Stimulated activated CD8-positive, alpha-beta memory T cell treated with anti-CD3 and anti-CD28 coated beads, Interleukin-12 subunit alpha, Interleukin-12 subunit beta, amount 100 ng/mL, for 24 hours (primary cell): ENCODE data around the gene ROBO2.

Experiments used
- DNase-seq: peaks from one replicate; pipeline ENCODE4 v3.0.0-alpha.2; 2020; ENCODE audit errors: extremely low read depth

The ROBO2 gene

DNA sequence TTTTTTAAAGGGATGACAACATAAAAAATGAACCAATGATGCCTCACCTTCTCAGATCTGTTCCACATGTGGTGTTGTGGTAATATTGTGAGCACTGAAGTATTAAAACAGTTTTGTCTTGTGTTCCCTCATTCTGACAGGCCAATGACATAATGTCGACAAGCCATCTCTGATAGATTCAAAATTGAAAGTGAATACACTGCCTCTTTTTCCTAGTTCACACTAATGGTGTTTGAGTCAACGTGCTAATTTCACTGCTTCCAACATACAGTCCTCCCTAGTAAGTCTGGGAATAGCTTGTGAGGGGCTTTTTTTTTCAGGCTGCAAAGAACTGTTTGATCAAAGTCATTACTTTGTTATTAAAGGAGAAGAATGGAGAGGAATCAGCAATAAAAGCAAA, 82.8 kb downstream of the ROBO2 start:
- no peak for DNase-seq

DNA sequence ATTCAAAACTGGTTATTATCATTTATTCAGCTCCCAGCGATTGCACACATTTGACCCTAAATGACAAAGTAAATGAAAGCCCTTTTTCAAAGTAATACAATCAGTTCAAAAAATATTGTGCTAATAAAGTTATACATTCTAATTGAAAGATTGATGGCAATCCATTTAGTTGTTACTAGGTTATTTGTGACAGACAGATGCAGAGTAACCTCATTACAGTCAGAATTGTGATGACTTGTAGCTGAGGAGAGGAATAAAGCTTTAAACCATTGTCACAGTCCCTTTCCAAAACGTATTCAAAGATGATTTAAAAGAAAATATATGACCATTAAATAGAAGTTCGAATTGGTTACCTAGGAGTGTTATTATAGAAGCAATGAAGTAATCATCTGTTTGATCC, 86.1 kb downstream of the ROBO2 start:
- DNase-seq: no peak

DNA sequence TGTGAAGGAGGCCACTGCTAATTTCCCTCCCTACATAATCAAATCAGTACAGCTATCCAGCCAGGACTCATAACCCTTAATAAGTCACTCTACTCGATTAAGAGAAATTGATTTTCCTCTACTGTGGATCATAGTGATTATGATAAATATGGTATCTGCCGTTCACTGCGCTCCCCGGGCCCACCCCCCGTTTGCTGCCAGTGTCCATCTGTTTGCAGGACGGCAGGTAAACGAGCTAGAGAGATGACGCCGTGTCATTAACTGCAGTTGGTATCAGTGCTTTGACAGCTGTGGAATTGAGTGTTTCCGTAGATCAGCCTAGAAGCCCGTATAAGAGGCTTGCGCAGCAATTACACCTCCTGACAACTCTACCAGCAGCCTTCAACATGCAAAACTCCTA, 94.9 kb downstream of the ROBO2 start:
- no peak for DNase-seq

DNA sequence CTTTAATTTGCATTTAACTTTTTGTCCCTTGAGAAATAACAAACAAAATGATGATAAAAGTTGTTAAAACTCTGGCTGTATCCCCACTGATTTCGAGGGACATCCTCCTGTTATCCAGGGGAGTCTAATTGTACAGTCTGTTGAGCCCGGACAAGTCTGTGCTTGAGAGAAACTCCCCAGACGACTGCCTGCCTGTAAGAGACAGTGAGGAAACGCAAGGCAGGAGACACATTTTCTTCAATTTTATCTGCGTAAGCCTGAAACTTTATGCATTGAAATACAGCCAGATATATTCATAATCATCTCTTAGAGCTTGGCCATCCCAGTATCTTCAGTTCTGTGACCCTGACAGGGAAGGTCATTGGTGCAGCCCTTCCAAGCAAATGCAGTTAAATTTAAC, 97.7 kb downstream of the ROBO2 start:
- no peak for DNase-seq

DNA sequence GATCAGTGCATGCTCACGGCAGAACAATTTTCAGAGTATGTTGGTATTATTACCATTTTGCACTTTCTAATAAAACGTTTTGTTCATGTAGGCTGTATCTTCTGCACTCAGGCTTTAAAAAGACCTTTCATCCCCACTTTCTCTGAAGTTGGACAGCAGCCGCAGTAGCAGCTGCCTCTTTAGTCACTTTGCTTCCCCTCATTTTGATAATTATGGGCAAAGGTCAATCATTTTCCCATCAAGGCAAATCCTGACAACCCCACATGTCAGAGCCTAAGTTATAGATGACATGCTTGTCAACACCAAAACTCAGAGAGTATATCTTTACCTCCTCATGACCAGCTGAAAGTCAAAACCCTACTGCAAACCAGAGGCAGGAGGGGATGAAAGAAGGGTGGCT, 99.7 kb downstream of the ROBO2 start:
- DNase-seq: no peak

DNA sequence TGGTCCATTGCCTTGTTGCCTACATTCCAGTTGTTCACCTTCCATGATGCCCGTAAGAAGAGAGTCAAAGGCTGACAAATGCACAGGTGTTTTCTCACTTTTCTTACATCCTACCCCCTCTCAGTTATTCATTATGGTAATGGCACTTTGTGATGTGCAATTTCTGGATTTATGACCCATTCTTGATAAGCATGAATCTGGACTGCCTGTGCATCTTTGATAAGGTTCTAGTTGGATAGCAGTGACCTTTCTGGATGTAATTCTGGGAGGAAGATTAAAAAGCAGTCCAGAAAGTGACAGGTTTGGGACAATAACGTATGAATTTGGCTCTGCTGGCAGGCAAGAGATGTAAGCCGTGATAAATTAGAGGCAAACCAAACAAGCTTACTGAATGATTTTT, 101.5 kb downstream of the ROBO2 start:
- no peak for DNase-seq

DNA sequence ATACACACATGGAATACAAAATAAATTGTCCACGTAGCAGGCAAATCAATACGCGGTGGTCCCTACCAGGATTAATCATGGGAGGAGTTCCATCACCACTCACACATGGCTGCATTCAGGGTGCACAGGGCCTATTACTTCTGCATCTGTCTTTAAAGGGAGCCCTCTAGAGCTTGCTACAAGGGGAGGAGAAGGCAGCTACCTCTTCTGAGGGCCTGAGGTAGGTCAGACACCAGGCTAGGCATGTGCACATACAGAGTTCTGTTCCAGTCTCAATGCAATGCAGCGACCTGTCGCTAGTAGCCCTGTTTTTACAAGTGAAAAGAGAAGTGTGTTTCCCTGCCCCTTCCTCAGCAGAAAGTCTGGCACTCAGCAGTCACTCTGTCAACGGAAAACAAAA, 102.7 kb downstream of the ROBO2 start:
- no peak for DNase-seq

DNA sequence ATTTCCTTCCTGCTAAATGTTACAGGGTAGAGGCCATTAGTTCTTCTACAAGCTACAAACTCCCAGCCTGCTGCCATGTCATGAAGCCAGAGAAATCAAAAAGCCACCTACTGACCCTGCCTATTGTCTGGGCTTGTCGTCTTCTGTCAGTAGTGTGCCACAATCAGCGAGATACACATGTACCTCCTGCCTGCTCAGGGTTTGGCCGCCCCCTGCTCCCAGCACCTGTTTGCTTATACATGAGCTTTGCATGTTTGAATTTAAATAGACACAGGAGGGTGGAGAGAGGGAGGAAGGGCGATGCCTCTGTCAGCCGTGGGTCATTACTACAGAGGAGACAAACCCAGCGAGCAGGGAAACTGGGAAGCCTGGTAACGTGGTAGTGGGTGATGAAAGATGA, 106.1 kb downstream of the ROBO2 start:
- no peak for DNase-seq

DNA sequence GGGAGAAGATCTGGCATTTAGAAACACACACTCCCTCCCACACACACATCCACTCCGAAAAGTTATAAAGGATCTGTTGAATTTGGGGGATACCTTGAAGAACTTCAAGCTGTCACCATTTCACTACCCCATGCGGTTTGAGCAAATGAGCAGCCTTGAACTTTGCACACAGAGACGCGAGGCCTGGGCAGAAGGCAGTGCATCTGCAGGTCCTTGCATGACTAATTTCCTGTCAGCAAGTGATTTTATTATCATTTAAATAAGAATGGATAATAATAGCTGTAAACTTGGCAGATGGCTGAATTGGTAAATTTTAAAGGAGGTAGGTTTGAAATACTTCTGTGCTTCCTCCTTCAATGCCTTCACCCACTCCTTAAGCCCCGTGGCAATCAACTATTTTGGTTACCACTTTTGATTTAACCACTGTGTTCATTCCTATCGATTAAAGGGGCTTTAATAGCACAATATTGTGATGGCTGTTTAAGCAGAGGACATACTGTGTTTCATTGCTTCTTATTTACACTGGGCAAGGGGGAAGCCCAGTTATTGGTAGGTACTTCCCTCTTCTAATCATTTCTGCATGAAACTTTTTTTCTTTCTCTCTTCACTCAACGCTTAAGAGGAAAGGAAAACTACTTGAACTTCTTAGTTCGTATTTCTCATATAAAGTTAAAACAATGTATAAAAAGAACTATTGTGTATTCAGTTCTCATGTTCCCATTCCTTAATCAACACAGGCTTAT, 108.1 kb downstream of the ROBO2 start:
- no peak for DNase-seq

DNA sequence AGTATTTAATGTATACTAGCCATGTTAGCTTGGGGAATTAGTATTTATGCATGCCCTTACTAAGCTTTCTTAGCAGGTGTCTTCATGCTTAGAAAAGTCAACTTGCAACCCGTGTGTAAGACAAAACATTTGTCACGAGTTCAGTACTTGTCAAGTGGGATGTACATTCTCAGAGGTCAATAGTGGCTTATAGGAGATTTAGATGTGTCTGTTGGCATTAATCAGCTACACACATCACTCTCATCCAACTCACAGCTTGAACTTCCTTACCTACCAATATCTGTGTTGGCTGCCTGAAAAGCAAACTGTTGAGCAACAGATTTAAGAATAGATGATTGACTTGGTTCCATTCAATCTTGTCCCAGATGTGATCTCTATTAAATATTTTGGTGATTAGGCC, 109.5 kb downstream of the ROBO2 start:
- DNase-seq: no peak

DNA sequence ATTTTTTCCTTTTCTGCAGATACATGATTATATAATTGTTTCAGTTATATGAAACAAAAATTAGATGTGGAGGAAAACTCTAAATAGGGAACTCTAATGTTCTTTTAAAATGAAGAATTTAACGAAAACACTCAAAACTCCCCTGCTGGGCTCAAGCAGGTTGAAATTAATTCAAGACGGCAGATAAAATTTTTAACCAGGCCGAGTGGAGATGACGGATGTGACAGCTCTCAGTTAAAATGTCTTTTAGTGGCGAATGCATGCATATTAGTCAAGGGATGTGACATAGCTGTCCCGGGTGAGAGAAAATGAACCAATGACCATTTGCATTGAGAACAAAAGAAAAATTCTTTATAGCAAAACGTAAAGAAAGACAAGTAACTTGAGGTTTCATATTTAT, 110.1 kb downstream of the ROBO2 start:
- no peak for DNase-seq

DNA sequence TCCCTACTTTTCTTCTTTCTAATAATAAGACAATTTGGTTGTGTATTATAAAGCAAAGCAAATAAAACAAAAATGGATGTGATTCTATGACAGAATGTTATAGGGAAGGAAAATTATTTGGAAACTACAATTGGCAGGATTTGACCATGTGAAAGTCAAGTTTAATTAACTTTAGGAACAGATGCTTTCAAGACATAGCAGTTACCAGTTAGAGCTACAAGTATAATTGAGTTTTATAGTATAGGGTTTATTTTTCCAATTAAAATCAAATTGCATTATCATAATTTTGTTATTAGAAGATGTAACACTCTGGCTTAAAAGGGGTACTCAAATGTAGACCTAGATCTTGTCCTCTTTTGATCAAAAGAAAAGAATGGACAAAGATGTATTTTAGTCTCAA, 110.9 kb downstream of the ROBO2 start:
- DNase-seq: no peak

DNA sequence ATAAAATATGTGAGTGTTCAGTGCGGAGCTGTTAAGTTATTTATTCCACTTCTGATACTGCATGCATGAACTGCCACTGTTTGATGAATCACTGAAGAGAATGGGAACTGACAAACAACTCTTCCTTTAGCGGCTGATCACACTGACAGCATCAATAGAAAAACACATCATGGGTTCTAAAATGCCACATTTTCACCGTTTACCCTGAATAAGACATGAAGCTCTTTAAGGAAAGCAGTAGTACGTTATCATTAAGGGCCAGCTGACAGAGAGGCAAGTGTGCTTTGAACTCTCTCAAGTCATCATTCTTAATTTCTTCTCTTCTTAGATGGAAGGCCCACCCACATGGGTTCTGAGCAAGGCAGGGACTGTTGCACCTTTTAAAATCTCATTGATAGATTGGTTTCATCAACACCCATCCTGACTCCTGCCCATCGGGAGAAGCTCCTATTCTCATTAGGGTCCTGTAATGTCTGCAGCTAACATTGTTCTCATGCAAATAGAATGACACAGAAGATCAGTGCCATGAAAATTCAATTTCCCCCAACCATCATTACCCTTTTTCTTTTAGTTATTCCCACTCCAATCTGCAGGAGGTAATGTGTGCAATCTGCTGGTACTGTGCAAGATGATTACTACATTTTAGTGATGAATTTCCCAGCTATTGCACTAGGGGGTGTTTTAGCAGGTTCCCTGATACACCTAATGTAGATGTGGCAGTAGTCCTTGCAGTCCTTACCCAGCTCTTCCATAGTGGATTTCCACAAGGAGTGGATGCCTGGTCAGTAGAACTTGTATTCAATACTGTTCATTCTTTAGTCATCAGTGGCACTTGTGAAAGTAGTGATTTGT, 119.1 kb downstream of the ROBO2 start:
- DNase-seq: no peak

DNA sequence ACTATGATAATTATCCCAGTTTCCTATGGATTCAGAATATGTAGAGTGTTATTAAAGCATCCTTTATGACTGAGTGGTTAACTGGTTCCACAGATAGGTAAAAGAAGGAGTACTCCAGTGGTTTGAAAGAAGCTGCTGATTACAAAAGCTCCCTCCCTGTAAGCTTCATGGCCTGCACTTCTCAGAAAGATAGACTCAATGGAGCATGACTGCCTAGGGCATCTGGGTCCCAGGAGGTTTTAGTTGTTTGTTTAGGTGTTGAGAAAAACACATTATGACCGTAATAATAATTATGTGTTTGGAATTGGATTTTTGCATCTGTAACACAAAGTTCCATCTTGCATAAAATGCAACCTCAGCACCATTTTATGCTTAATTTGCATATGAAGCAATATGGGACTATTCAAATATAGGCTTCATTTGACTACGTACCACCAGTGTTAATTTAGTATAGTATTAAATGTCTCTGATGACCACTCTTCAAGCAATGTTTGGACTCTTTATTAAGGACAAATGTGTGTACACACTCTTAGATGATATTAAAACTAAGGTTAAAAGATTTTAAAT, 121.1 kb downstream of the ROBO2 start:
- no peak for DNase-seq

DNA sequence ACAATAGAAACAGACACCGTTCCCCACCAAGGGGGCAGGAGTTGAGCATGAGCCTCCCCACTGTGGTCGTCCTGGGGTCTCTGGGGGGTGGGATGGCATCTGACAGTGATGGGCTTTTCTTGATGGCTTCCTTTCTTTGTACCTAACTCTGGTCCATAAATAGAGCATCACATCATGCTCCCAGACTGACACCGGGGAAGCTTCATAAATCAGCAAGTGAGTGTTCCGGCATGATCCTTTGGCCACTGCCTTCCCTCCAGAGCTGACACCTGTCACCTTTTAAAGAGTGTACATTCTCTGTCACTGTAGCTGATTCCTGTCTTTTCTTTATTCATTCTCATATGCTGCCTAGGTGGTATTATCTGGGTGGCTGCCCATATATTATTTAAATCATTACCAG, 129.9 kb downstream of the ROBO2 start:
- no peak for DNase-seq

DNA sequence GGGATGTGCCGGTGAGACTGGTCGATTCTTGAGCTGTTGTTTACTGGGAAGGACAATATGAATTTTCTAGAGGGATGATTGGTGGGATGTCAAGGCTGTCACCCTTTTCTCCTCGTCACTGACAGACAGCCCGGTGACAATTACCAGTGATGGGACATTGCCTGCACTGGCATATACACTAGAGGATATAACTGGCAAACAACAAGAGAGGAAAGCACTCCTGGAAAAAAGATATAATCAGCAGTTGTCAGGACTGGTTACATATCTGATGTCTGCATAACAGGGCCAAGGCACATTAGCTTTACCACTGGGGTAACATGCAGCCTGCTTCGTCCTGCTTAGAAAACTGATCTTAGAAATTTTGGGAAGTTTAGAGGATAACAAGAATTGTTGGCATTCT, 131.1 kb downstream of the ROBO2 start:
- DNase-seq: no peak

DNA sequence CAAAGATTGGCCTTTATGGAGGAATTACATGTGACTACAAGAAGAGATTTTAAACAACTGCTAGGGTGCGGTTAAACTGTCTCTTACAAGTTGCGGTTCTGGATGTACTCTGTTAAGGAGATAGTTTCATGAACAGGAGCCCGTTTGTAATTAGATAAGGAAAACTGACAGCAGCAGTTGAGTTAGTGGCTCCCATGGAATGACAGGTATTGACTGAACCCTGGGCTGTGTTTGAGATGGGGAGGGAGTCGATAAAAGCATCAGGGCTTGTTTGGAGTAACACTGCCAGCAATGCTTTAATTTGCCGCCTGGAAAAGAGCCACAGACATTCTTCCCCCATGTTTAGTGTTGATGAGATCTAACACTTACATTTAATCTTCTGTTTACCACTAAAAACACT, 139.9 kb downstream of the ROBO2 start:
- no peak for DNase-seq

DNA sequence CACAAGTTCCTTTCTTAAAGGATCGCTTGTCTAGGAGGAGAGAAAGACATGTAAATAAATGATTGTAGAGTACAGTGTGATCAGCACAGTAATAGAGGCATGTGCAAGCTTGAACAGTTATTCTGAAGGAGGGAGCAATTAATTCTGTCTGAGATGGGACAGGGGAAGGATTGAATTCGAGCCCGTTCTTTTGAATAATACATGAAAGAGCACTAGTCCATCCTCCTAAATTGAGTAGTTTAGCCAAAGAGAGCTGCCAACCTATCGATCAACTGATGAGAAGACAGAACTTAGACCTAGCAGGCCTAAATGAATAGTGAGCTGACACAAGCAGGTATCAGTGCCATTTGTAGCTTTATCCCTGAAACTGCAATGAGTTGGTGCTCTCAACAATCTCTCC, 142.4 kb downstream of the ROBO2 start:
- no peak for DNase-seq

DNA sequence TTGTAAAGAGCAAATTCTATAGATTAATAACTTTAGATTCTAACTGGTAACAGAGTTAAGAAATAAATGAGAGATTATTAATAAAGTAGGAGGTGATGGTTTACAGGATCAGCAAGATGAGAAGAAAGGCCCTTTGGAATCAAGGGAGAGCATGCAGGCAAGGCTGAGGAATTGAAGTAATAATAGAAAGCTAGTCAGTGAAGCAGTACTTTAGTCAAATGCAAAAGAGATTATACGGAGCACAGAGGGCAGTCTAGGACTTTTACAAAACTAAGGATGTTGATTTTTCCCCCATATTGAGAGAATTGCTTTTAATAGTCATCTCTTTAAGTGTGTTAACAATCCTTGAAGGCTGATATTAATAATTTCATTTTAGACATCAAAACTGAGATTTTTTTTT, 146.4 kb downstream of the ROBO2 start:
- DNase-seq: no peak

DNA sequence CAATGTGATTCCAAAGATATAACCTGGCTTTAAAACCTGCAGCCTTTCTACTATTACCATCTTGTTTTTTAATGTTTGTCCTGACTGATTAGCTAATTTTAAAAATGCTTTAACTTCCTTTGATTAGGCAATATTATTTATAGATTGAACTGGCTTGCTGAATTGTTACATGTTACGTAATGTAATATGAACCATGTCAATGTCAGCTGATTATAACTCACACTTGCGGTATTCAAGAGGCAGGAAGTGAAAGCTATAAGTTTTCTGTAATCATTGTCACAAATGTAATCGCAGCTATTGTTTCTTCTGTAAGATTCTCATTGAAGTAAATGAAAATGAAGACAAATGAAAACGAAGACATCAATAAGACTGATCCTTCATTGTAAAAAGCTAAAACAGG, 146.8 kb downstream of the ROBO2 start:
- no peak for DNase-seq

DNA sequence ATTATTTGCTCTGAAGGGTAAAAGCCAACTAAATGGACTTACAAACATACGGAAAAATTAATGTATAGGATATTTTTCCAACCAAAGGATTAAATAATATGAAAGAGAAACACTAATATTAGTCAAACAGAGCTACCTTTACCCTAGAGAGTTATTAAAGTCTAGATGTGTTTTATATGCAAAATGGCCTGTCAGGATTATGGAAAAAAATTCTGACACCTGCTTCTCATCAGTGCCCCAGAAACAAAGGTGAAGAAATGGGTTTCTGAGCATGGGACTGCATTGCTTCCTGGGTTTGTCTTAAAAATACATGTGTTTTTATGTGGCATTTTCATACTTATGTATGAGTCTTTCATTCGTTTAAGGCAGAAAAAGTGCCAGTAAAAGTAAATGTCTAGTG, 148.3 kb downstream of the ROBO2 start:
- DNase-seq: no peak

DNA sequence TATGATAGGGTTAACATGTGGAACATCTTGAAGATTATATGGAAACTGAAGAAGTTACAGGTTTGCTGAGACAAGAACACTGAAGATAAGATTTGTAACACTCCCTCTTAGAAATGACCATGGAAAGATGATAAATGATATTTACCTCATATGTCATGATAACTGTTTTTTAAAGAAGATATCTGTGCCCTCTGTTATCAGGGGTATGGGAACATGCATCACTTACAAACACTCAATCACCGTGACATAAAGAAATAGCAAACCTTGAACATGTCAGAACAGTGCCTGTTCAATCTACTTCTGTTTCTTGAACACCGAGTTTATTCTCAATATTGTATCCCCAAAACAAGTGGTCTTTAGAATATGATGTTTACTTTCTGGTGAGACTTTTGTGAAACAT, 149.4 kb downstream of the ROBO2 start:
- no peak for DNase-seq

DNA sequence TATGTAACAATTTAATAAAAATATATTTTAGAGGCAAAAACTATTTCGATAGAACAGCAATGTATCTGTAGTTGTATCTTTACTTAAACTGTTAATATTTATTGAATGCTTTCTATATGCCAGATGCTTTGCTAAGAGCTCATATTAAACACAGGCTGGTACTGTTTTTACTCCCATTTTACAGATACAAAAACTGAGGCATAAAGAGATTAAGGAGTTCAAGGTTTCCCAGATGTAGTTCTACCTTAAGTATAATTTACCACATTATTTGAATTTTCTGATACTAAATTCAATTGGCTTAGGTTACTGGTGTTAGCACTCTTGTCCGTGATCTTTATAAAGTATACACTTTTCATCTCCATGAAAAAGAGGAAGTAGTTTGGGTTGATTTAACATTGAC, 149.8 kb downstream of the ROBO2 start:
- DNase-seq: no peak
